ENCODE measurements around the gene ATP11C.

DNA sequence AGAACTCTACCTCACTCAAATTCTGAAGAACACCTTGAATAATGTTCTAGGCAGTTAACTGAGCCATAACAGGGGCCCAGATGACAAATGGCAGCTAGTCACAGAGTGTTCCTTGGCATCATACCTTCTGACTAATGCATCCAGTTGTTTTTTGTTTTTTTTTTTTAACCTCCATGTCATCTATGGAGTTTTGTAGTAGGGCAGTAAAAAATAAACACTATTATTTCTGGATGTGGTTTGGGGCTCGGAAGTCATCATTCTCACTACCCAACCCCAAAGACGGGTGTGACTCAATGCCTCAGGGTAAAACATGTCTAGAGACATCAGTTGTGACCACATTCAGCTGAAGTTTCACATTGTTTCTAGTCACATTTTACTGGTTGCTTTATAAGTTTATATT lies 193.7 kb downstream of the ATP11C start:
- TF ChIP-seq CTCF (conservative IDR thresholded peaks at IDR 0.05; ENCODE audit: low read depth, low read length) (no peak), SMC3 (IDR thresholded peaks at IDR 0.05; ENCODE audit: low read depth, low read length) (no peak), RFX5 (IDR thresholded peaks at IDR 0.05; ENCODE audit: low read depth, low read length) (no peak)
